Measurements from ENCODE around the gene NOL4L.
"Not testable (repeated sequence)": the region's sequence is repeated elsewhere in the genome, so short reads cannot be mapped to it uniquely, and the experiment has no call there.

Gene NOL4L

GRCh38 chr20:32439132-32439829, 145.9 kb downstream of the NOL4L start:
- peak in 1 of 2 experiments; percentile 30 for DNase-seq

- DNase-seq = no peak
Observed at GRCh38 chr20:32438331-32438858, 146.7 kb downstream of the NOL4L start.

- DNase-seq = no peak
Observed at GRCh38 chr20:32437391-32438074, 147.6 kb downstream of the NOL4L start.

GRCh38 chr20:32436968-32437367, 148.2 kb downstream of the NOL4L start:
- DNase-seq = no peak

- DNase-seq = no peak
Observed at GRCh38 chr20:32436142-32436861, 148.8 kb downstream of the NOL4L start.

GRCh38 chr20:32435449-32436107, 149.6 kb downstream of the NOL4L start:
- no peak for DNase-seq

- no peak for DNase-seq
Observed at GRCh38 chr20:32434434-32434833, 150.7 kb downstream of the NOL4L start.

GRCh38 chr20:32433311-32434021, 151.7 kb downstream of the NOL4L start:
- no peak for DNase-seq

- DNase-seq = no peak
Observed at GRCh38 chr20:32432277-32432676, 152.9 kb downstream of the NOL4L start.

- no peak for DNase-seq
Observed at GRCh38 chr20:32431457-32431856, 153.7 kb downstream of the NOL4L start.

- DNase-seq = no peak
Observed at GRCh38 chr20:32429745-32430360, 155.3 kb downstream of the NOL4L start.

- no peak for DNase-seq
Observed at GRCh38 chr20:32429343-32429742, 155.8 kb downstream of the NOL4L start.

GRCh38 chr20:32427996-32428395, 157.1 kb downstream of the NOL4L start:
- no peak for DNase-seq

- DNase-seq = no peak
Observed at GRCh38 chr20:32421290-32421689, 163.8 kb downstream of the NOL4L start.

GRCh38 chr20:32418376-32418775, 166.8 kb downstream of the NOL4L start:
- DNase-seq = no peak

GRCh38 chr20:32416206-32416605, 168.9 kb downstream of the NOL4L start:
- no peak for DNase-seq

- DNase-seq = no peak
Observed at GRCh38 chr20:32415494-32415893, 169.6 kb downstream of the NOL4L start.

GRCh38 chr20:32411955-32412706, 173.0 kb downstream of the NOL4L start:
- DNase-seq = no peak

GRCh38 chr20:32407131-32407750, 177.9 kb downstream of the NOL4L start:
- DNase-seq = not testable (repeated sequence)

- DNase-seq = no peak
Observed at GRCh38 chr20:32406701-32407100, 178.4 kb downstream of the NOL4L start.

- DNase-seq = no peak
Observed at GRCh38 chr20:32404017-32404416, 181.1 kb downstream of the NOL4L start.

Data from NCI-H446 (cell line).